Ureter (tissue), 1 donor: ENCODE measurements around the gene IRF2BP2. TPM values are rescaled to one million over a fixed set of nuclear protein-coding genes. Genes with fewer than 3 reads are reported as not detected.
"Not testable (repeated sequence)": the region's sequence is repeated elsewhere in the genome, so short reads cannot be mapped to it uniquely, and the experiment has no call there.

Experiments
- DNase-seq: peaks from one replicate; pipeline ENCODE4 v3.0.0-alpha.2; 2020; ENCODE audit warnings: low spot score
- total RNA-seq: library from RNA; stranded (reverse); gene quantifications from one replicate; pipeline ENCODE4 v1.2.4, GENCODE V29; 2023
- donor health status: DM: yes; HTN: yes; CAD: no.

The IRF2BP2 gene
- total RNA-seq, 1 donor from 2014 or later: 118 TPM

DNA sequence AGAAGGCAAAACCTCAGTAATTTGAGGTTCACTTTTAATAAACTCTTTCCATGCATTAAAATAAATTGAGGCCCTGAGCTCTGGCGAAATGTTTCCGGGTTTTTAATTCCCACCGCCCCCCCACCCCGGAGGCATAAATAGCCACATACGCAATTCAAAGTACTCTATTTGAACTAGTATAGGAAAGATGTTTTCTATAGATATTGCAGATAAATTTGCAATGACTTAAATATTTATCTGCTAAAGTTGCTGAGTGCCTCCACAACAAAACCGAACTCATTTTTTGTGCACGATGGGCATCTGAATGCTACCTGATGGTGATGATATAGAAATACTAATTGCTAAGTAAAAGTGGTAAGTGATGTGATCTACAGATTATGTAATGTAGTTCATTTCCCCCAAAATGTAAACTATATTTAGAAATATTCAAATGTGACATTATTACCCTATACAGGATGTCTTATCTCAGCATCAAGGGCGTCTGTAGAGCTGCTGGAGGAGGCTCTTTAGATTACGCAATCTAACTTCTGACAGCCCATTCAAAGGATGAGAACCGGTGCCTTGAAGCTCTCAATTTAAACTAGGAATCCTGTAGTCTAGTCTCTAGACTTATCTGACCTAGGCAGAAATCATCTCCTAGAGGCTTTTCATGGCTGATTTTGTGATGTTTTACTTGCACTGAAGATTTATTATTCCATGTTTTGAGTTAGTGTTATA is 8.5 kb downstream of the IRF2BP2 start:
- no peak for DNase-seq

DNA sequence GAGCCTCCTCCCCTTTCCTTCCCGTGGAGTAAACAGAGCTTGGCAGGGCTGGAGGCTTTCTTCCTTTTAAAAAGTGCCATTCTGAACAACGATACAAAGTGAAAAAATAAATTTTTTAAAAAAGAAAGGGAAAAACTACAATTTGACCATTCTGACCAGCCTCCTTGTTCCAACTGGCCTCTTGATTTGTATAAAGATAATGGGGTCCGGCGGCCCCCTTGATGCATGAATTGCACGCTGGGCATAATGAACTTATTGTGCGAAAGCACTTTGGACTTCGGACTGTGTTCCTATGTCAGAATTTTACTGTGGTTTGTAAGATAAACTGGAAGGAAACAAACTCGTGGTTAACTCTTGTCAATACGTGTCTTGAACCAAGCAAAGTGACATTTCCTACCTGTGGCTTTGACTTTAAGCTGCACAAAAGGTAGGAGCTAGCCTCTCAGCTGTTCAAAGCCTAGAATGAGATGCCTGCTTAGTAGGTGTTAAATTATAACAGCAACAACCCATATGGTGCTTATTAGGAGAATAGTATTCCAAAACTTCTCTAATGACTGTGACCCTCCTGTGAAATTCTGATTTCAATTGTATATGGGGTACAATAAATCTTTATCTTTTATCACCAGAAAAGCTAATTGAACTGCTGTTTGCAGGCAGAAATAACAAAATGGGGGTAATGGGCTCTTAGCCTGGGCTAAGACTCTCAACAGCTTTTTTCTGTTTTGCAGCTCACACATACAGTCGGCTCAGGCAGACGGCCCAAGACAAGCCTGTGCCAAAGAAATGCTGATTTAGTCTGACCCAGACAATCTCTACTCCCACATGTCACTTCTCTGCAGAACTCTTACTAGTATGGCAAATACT is 9.3 kb downstream of the IRF2BP2 start:
- no peak for DNase-seq

DNA sequence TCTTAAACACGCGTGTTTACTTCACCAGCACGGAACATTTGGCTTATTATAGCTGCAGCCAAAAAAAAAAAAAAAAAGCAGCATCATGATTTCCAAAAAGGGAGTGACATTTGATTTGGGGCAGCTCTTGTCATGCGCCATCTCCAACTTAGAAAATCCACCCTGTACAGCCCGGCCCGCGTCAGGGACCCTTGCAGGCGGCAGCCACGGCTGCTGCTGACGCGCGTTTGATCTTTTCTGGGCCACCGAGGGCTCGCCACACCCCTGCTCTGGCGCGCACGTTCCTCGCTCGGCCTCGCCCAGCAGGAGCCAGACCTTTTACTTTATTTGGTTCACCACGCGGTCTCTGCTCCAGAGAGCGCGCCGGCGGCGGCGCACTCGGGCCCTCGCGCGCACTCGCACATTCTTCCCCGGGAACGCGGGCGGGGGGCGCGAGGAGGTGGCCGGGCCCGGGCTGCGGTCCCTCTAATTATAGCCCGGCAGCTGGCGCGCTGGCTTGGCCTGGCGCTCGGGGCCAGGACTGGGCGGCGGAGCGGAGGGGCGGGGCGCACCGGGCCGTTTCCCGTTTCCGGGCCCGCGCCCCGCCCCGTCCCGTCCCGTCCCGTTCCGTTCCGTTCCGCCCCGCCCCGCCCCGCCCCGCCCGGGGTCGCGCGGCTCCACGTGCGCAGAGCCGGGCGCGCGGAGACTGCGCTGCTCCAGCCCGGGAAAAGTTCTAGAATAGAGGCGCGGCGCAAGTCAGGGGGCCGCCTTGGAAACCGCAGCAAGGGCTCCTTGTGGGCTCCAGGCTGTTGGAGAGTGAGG is 10.2 kb downstream of the IRF2BP2 start:
- peak; percentile 88 for DNase-seq

DNA sequence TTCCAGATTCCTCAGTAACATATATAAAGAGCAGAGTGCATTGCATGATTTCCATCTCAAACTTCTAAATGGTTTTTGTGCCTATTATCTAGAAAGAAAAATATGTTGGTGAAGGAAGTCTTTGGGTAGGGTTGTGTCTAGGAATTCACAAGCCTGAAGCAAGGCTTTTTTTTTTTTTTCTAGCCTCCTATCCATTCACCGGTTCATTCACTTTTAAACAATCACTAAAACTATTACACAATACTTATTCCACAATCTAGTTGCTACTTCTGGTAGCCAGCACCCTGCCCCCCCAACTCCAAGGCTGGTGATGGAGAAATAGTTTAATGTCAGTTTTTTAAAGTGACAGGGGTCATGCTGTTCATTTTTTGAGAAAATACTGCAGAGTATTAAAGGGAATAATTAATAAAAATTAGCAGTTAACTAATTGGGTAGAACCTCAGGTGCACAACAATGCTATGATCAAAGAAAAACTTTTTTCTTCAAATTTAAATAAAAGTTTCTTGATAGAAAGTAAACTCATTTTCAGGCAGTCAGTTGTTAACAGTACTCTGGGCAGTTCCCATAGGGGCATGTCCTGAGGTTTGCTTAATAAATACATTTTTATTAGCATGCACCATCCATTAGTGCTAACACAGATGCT is 10.9 kb downstream of the IRF2BP2 start:
- no peak for DNase-seq

DNA sequence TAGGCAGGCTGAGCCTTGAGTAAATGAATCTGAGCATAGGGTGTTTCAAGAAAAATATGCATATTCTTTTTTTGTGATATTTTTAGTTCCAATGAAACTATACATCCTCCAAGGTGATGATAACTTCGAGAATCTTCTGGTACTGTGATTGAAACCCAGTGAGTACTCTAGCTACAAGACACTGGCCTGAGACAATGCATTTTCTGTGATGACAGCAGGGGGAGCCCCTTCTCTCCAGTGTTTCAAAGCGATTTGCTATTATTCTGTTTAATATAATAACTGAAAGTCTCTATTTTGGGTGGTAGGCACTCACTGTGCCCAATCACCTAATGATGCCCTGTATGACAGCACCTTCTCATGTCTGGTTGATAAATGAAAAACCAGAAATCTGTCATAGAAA is 12.1 kb downstream of the IRF2BP2 start:
- no peak for DNase-seq

DNA sequence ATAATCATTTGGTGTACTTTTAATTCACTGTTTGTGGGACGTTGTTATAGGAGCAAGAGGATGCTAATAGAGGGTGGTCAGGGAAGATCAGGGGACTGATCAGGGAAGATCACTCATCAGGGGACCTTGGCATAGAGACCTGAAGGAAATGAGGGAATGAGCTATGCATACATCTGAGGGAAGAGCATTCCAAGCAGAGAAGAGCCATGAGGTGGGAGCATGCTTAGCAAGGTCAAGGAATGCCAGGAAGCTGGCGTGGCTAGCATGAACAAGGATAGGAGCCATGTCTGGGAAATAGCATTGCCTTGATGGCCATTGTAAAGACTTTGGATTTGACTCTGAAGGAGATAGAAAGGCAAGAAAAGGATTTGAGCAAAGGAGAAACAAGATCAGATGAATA is 14.1 kb downstream of the IRF2BP2 start:
- DNase-seq: no peak

DNA sequence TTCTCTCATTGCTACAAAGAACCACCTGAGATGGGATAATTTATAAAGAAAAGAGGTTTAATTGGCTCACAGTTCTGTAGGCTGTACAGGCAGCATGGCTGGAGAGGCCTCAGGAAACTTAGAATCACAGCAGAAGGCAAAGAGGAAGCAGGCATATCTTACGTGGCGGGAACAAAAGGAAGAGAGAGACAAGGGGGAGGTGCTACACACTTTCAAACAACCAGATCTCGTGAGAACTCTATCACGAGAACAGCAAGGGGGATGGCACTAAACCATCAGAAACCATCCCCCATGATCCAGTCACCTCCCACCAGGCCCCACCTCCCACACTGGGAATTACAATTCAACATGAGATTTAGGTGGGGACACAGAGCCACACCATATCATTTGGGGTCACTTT is 15.4 kb downstream of the IRF2BP2 start:
- DNase-seq: not testable (repeated sequence)

DNA sequence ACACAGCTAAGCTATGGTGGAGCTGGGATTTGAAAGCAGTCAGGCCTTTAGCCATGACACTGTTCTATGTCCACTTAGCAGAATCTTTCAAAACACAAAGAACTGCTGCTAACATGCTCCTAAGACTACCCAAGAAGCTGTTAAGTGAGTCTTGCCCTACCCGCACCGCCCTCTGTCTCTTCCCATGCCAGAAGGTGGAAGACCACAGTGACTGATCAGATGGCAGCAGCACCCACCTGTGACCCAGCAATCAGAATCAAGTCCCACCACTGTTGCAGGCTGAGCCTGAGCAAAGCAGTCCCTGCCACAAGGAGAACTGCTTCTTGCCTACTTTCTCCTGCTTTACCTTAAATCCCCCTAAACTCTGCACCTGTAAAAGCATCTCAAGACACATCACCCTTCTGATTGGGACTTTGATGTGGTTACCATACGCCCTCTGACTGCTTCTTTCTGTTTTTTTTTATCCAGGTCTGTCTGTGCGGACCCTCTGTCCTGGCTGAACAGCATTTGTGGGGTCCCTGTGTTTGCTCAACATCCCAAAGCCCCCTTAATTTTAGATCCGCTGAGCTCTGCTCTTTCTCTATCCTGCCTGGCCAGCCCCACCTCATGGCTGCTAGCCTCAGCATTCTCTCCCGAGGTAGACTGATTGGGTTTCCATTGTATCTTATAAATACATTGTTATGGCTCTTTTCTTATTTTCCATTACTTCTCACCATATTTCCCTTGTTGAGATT is 16.0 kb downstream of the IRF2BP2 start:
- DNase-seq: no peak

DNA sequence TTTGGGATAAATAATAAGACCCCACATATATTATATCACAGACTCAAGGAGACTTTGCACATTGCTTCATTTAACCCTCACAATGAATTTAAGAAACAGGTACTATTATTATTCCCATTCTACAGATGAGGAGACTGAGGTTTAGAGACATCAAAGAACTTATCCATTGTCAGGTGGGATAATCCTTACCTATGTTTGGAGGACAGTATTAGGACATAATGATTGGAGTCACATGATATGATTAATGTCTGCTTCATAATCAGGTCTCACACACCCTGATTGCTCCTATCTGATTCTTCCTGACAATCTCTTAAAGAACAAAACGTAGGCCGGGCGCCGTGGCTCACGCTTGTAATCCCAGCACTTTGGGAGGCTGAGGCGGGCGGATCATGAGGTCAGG is 16.9 kb downstream of the IRF2BP2 start:
- no peak for DNase-seq

DNA sequence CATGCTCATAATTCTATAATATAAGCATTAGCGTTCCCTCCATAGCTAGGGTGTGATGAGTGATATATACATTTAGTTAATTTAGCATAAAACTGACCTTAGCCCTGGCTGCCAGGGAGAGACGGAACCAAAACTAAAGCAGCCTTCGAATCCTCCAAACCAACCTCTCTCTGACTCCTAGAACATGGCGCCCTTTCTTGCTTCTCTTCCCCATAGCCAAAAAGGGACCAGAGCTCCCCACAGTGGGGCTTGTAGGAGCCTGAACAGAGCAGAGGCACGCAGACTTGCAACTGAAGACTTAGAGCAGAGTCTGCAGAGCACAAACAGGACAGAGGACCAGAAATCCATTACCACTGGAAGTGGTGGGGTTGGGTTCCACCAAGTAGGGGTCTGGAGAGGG is 17.7 kb downstream of the IRF2BP2 start:
- no peak for DNase-seq

DNA sequence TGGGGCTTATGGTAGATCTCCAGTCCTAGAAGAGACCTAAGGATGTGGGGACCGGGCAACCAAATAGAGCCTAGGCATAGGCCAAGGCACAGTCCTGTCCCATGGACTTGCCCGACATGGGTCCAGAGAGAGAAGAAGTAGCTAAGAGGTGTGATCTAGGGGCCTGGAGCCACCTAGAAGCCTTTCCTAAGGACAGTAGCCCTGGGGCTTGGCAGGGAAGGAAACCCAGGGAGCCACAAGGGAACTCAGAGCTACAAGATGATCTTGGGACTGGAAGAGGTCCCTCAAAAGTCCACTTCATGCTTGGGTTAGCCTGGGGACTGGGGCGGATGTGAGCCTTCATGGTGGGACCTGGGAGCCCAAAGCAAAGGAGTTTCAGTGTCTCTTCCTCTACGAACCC is 18.8 kb downstream of the IRF2BP2 start:
- DNase-seq: no peak

DNA sequence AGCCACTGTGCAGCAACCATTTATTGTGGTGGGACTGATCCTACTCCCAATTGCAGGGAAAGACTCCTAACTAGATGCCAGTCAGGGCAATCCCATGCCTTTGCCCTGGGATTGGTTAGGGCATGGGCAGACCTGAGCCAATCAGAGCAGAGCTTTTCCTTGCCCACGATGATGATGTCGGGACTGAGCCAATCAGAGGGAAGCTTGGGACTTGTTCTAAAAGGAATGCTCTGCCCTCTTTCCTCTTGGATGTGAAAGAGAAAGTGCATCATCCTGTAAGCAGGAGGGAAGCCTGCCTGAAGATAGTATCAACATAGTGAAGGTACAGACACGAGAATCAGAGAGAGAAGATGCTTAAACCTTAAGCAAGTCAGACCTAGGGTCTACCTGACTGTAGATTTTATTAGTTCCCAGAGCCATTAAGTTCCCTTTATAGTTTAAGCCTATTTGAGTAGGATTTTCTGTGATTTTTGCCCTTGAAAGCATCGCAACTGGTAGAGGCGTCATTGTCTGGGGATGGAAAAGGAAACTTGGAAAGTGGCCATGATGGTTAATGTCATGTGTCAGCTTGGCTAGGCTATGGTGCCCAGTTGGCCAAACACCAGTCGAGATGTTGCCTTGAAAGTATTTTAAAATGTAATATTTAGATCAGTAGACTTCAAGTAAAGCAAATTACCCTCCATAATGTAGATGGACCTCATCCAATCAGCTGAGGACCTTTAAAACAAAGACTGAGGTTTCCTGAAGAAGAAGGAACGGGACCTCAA is 19.9 kb downstream of the IRF2BP2 start:
- no peak for DNase-seq

DNA sequence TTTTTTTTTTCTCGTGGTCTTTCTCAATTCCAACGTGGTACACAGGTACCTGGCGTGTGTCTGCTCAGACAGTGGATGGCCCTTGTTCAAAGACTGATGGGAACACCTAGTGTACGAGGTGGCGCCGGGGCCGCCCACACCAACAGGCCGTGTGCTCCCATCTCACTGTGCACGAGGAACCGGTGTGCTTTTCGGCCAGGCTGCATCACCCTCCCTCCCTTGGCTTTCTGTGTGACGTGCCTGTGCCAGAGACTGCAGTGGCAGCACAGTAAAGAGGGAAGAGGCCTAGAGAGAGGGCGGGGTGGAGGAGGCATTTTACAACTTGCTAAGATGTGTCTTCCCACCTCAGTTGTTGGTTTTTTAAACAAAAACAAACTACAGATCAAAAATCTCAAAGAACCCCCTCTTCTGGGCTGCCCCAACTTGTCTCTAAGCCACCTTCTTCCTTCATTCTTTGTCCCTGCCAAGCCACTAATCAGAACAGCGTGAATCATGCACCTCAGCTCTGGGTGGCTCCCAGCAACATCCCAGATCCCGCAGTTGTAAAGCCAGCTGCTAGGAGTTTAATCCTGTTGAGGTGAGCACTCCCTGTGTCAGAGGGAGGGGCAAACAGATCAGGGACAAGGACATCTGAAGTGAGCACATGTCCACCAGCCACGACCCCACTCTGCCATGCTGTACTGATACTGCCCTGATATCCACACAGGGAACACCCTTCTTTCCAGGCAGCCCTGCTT is 20.7 kb downstream of the IRF2BP2 start:
- no peak for DNase-seq

DNA sequence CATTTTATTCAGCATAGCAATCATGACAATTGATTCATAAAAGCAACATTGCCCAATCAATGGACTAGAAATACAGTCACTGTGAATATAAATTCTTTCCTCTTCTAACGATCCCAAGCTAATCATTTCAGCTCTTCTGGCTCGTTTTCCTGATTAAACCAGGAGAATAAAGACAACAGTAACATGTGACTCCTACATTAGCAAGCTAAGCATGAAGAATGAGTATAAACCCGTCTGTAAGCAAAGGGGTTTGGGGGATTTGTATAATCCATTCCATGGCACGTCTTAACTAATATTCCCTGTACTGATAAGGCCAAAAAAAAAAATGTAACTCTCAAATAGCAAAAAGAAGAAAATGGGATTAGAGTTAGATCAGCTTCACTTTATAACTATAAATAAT is 21.6 kb downstream of the IRF2BP2 start:
- DNase-seq: no peak

DNA sequence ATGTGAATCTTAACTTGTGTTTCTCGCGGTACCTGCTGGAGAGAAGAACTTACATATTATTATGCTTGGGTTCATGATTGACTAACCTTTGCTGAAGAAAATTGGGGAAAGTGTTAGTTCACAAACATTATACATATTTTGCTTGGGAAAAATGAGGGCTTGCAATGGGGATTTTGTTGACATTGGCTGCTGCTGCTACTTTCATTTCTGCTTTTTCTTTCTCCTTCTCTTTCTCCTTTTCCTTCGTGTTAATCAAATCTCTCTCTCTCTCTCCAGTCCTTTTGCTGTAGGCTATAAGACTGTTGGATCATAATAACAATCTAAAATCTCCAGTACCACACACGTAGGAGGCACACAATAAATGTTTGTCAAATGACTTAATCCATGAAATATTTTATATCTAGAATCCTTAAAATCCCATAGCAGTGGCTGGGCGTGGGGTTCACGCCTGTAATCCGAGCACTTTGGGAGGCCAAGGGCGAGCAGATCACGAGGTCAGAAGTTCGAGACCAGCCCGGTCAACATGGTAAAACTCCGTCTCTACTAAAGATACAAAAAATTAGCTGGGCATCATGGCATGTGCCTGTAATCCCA is 23.0 kb downstream of the IRF2BP2 start:
- DNase-seq: no peak

DNA sequence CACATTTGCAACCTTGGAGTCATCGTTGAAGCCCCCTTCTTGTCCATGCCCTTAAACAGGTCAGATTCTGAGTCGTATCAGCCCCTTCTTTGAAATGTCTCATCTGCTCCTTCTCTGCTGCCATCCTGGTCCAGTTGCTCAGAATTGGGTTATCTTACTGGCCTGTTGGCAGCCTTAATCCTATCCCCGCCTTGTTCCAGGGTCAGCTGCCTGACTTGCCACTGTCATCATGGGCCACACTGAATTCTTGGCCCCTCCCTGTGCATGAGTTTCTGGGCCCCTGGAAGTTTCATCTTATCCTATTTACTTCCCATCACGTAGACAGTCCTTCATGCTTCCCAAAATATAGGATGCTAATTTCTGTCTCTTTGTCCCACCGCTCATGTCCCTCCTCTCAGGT is 23.7 kb downstream of the IRF2BP2 start:
- no peak for DNase-seq

DNA sequence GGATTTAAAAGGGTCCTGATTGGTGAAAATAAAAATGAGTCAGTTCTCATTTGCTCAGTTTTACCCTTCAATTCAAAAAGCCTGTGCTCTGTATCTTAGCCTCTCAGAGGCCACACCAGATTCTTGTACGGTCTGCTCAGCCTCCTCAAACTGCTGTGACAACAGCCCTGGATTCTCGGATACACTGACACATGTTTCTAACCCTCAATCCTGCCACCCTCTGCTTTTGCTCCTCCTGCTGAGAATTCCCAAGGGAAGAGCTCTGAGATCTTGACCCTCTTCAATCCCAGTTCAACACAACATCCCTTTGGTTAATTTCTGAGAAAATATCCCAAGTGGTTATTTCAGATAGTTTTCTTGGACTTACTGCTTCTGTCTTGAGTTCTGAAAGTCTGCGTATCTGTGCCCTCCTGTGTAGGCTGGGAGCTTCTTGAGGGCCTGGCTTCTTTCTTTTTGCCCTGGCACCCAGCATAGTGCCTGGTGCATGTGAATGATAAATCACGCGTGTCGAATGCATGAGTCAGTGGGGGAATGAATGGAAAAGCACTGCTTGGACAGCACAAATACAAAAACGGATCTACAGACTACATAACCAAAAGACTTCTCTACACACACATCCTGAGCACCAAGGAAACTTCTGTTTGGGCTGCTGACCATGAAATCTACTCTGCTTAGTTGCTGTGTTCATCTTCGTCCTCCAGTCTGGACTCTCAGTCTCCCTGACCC is 24.5 kb downstream of the IRF2BP2 start:
- DNase-seq: no peak

DNA sequence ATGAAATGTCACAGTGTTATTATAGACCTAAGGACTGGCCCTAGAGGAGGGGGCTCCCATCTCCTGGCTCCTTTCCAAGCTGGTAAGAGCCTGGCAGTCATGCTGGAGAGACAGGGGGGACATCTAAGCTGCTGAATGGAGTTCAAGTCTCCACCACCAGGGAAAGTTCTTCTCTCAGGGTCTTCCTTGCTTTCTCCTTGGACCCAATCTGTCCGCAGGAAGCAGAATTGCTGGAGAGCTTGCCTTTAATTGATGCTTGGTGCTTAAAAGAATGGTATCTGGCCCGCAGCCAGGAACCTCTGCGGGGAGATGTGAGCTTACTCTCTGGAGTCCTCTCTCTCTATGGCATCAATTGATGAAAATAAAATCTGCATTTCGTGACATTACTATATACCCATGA is 25.1 kb downstream of the IRF2BP2 start:
- no peak for DNase-seq

DNA sequence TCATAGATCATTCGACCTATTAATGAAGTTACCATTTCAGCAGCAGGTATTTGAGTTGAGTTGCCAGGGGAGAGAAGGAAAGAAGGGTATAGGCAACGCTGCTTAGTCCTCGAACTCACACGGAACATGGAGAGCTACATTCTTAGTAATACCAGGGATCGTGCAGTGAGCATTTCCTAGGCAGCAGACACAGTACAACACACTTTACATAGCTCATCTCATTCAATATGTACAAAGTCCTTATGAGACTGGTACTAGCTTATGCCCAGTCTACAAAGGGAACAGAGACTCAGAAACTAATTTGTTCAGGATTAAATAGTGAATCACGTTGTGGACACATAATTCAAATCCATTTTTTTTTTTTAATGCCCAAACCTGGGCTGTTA is 25.6 kb downstream of the IRF2BP2 start:
- DNase-seq: no peak
